Measurements from ENCODE around the gene CLCN2. TPM values are rescaled to one million over a fixed set of nuclear protein-coding genes. Genes with fewer than 3 reads are reported as not detected.

Gene CLCN2
- 15.7 to 22.6 TPM (median 17.0 TPM) in 3 replicates for total RNA-seq (2021)
- Bru-seq, nascent RNA: percentile 59 among the genes with signal in this experiment
- long read RNA-seq, experiment 1, transcript CLCN2-201 (24 exons, 3,290 nt): major isoform, 9 of 37 reads
- long read RNA-seq, experiment 1, partial matches to known transcripts: 7 of 37 reads
- long read RNA-seq, experiment 1, other reads (novel, unspliced or antisense): 21 of 37 reads
- long read RNA-seq, experiment 2, partial matches to known transcripts: 1 of 6 reads
- long read RNA-seq, experiment 2, other reads (novel, unspliced or antisense): 5 of 6 reads
- long read RNA-seq, experiment 3: 0 reads

DNA sequence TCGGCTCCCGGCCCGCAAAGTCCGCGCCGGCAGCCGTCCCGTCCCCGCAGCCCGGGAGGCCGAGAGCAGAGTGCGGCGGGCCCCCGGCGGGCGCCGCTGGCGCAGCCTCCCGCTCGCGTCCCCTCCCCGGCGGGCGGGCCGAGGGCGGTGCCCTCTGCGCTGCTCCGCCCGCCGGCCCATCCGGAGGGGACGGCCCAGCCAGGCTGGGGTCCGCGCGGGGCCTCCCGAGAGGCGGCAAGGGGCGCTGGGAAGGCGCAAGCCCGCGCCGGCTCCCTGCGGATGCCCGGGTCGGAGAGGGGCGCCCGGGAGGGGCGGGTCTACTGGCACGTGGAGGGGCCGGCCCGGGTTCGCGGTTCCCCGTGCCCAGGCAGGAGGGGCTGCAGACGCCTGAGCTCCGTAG, at the start of gene CLCN2, which contains the start of gene POLR2H:
Gene CLCN2, minus strand, starts transcription at position 74 of the 400 bp plus-strand sequence. CDS start 126 bp downstream, outside the sequence.
Gene POLR2H, plus strand, starts transcription at position 179 of the 400 bp plus-strand sequence. CDS start 1,783 bp downstream, outside the sequence.
- Mint-ChIP-seq H3K27ac (peak within 1 kb of the TSS; percentile 97), H3K4me1 (peaks cover 24% of the 10 kb centered on the region), H3K27me3 (ENCODE audit: low read depth) (peaks cover 6% of the 10 kb centered on the region; the same call in 1 of the 2 replicates), H3K9me3 (no peaks in the 10 kb centered on the region), H3K36me3 (peaks cover 28% of the 10 kb centered on the region), H3K4me3 (peak within 1 kb of the TSS; percentile 98)
- POLR2A ChIA-PET: interaction anchor here (0.8 to 2.8 kb wide), 6 partner anchors 9 to 164 kb away, joined by 3 to 13 read pairs (median 8); no protein-coding TSS in a partner anchor
- TF ChIP-seq MXD4 (CRISPR knock-in tag; IDR thresholded peaks at IDR 0.05; ENCODE audit: borderline replicate concordance) (no peak), CREM (CRISPR knock-in tag; IDR thresholded peaks at IDR 0.05) (peak; percentile 28; the same call in 1 of the 2 replicates), KAT7 (CRISPR knock-in tag; IDR thresholded peaks at IDR 0.05; ENCODE audit: borderline replicate concordance) (peak; percentile 51; the same call in 1 of the 2 replicates), ZNF317 (CRISPR knock-in tag; IDR thresholded peaks at IDR 0.05; ENCODE audit: borderline replicate concordance, low read depth) (no peak), SP1 (CRISPR knock-in tag; conservative IDR thresholded peaks at IDR 0.05) (peak; percentile 77), FOXK1 (CRISPR knock-in tag; IDR thresholded peaks at IDR 0.05) (no peak), FOXP4 (CRISPR knock-in tag; IDR thresholded peaks at IDR 0.05) (peak; percentile 38), ZNF263 (CRISPR knock-in tag; IDR thresholded peaks at IDR 0.05; ENCODE audit: low read depth) (no peak), ATF3 (CRISPR knock-in tag; conservative IDR thresholded peaks at IDR 0.05) (no peak), ESRRA (CRISPR knock-in tag; IDR thresholded peaks at IDR 0.05; ENCODE audit: borderline replicate concordance) (0 out of 2 replicates have a peak, but pooled peaks have one; percentile 30), NFE2L1 (CRISPR knock-in tag; IDR thresholded peaks at IDR 0.05) (no peak), RORB (CRISPR knock-in tag; IDR thresholded peaks at IDR 0.05) (no peak), ZNF532 (CRISPR knock-in tag; IDR thresholded peaks at IDR 0.05; ENCODE audit: borderline replicate concordance) (no peak), HMGXB4 (CRISPR knock-in tag; IDR thresholded peaks at IDR 0.05) (peak; percentile 5; the same call in 1 of the 2 replicates), JUN (CRISPR knock-in tag; IDR thresholded peaks at IDR 0.05) (no peak), SMAD4 (CRISPR knock-in tag; IDR thresholded peaks at IDR 0.05) (no peak)
- TF ChIP-seq, protein P1, sequence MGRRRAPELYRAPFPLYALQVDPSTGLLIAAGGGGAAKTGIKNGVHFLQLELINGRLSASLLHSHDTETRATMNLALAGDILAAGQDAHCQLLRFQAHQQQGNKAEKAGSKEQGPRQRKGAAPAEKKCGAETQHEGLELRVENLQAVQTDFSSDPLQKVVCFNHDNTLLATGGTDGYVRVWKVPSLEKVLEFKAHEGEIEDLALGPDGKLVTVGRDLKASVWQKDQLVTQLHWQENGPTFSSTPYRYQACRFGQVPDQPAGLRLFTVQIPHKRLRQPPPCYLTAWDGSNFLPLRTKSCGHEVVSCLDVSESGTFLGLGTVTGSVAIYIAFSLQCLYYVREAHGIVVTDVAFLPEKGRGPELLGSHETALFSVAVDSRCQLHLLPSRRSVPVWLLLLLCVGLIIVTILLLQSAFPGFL (CRISPR knock-in tag; IDR thresholded peaks at IDR 0.05; ENCODE audit: borderline replicate concordance): no peak
- TF ChIP-seq, protein P2, sequence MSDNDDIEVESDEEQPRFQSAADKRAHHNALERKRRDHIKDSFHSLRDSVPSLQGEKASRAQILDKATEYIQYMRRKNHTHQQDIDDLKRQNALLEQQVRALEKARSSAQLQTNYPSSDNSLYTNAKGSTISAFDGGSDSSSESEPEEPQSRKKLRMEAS (CRISPR knock-in tag; IDR thresholded peaks at IDR 0.05): peak; percentile 48; the same call in 1 of the 2 replicates
- TF ChIP-seq, protein P3, sequence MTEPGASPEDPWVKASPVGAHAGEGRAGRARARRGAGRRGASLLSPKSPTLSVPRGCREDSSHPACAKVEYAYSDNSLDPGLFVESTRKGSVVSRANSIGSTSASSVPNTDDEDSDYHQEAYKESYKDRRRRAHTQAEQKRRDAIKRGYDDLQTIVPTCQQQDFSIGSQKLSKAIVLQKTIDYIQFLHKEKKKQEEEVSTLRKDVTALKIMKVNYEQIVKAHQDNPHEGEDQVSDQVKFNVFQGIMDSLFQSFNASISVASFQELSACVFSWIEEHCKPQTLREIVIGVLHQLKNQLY (CRISPR knock-in tag; IDR thresholded peaks at IDR 0.05): no peak
- DNase-seq (ENCODE audit: low spot score) (peak; percentile 70), ATAC-seq (peak; percentile 47)
- CTCF ChIA-PET: interaction anchor here (0.7 to 4.8 kb wide), 6 partner anchors 11 to 200 kb away, joined by 3 to 41 read pairs (median 10); partner anchors contain the start of gene EPHB3
